GM12892 (cell line): Measurements from ENCODE around the gene PRTG.

Source experiments
- POLR2A ChIP-seq: IDR thresholded peaks from 2 replicates; pipeline ENCODE4 v1.6.1; 2011; ENCODE audit warnings: low read depth, low read length, control low read depth
- POLR2AphosphoS5 ChIP-seq: IDR thresholded peaks from 2 replicates; pipeline ENCODE4 v1.6.1; 2011; ENCODE audit warnings: low read depth, low read length, control low read depth
- TAF1 ChIP-seq: IDR thresholded peaks from 2 replicates; pipeline ENCODE4 v1.6.1; 2011; ENCODE audit warnings: low read depth, mild to moderate bottlenecking, control low read depth, low read length, borderline replicate concordance

- no peak for TF ChIP-seq POLR2AphosphoS5
- TF ChIP-seq POLR2A: no peak
- no peak for TF ChIP-seq TAF1
Observed at GRCh38 chr15:55573224-55573623, 169.7 kb downstream of the PRTG start.
